Retinal pigment epithelial cell (primary cell): Measurements from ENCODE around the gene LECT2.

Experiments used
- DNase-seq: peaks from one replicate; pipeline ENCODE4 v3.0.0-alpha.2; 2010; ENCODE audit warnings: low read depth
- H3K4me3 ChIP-seq: 2 replicates; pipeline ENCODE4 v1.5.1; 2011; ENCODE audit warnings: mild to moderate bottlenecking, low read length, control low read depth, moderate library complexity
- CTCF ChIP-seq: conservative IDR thresholded peaks from 2 replicates; pipeline ENCODE4 v1.5.1; 2011; ENCODE audit warnings: low read depth, low read length, control low read depth, inconsistent platforms

Gene LECT2

DNA sequence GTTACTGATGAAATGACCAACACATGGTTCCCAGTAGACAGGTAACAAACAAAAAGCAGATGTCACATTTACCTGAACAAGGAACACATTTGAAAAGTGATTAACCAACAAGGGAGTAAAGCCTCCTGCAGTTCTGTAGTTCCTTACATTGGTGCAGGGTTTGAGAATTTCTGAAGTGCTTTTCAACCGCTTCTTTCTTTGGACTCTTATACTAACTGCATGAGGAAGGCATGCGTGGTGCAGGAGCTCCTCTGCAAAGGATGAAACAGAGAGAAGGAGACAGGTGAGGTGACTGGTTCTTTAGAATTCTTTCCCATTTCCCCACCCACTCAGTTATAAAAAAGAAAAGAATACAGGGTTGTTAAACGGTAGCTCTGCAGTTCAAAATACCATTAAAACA is 54.5 kb downstream of the LECT2 start:
- DNase-seq, result no peak
- TF ChIP-seq CTCF, result no peak
- no peak overlapping the region for H3K4me3 ChIP-seq

DNA sequence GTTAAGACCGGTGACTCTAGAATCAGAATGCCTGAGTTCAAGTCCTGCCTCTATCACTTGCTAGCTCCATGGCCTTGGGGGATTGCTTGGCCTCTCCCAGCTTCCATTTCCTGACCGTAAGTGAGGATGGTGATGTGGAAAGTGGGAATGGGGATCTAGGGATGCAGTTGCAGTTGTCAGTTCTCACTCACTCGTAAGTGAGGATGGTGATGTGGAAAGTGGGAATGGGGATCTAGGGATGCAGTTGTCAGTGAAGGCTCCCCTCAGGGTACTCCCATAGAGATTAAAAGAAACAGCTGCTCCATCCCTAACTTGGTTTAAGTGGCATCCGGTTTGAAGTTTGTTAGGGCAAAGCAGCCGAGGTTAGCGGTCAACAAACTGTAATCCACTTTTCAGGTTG is 56.1 kb downstream of the LECT2 start:
- TF ChIP-seq CTCF, result no peak
- no peak for DNase-seq

More for the DNA sequence above, 56.1 kb downstream of the LECT2 start:
- no peak overlapping the region for H3K4me3 ChIP-seq
